Endodermal cell (in vitro differentiated cells): ENCODE results near the gene DNAJB13. TPM values are rescaled to one million over a fixed set of nuclear protein-coding genes. Genes with fewer than 3 reads are reported as not detected.
A peak's percentile ranks its signal among the peaks of the same experiment; 100 is the strongest.

ENCODE experiments used
- DNase-seq: peaks from one replicate; pipeline ENCODE4 v3.0.0-alpha.2; 2017
- H3K27ac ChIP-seq: 2 replicates; pipeline ENCODE4 v1.5.1; 2013; ENCODE audit warnings: mild to moderate bottlenecking, low read depth, low read length, moderate library complexity
- H3K27me3 ChIP-seq: 2 replicates; pipeline ENCODE4 v1.6.1; 2013; ENCODE audit warnings: mild to moderate bottlenecking, low read length, moderate library complexity; ENCODE audit not compliant: insufficient read depth, control insufficient read depth, poor library complexity, severe bottlenecking
- H3K36me3 ChIP-seq: 2 replicates; pipeline ENCODE4 v1.7.0; 2013; ENCODE audit warnings: mild to moderate bottlenecking, low read length, moderate library complexity; ENCODE audit not compliant: control insufficient read depth, insufficient read depth
- H3K4me1 ChIP-seq: one replicate; pipeline ENCODE4 v1.7.0; 2013; ENCODE audit warnings: low read length; ENCODE audit not compliant: control insufficient read depth, insufficient read depth
- H3K4me3 ChIP-seq: 2 replicates; pipeline ENCODE4 v1.5.1; 2013; ENCODE audit warnings: mild to moderate bottlenecking, low read length, moderate library complexity
- H3K9ac ChIP-seq: 2 replicates; pipeline ENCODE4 v1.6.1; 2013; ENCODE audit warnings: mild to moderate bottlenecking, low read length, moderate library complexity; ENCODE audit not compliant: poor library complexity, severe bottlenecking; ENCODE audit errors: extremely low read depth
- H3K9me3 ChIP-seq: 2 replicates; pipeline ENCODE4 v1.6.1; 2013; ENCODE audit warnings: mild to moderate bottlenecking, low read length, moderate library complexity; ENCODE audit not compliant: control insufficient read depth
- H3K27ac Mint-ChIP-seq: 2 replicates; pipeline ENCODE4 v1.8.0; 2020; ENCODE audit warnings: mixed read lengths
- H3K27me3 Mint-ChIP-seq: 2 replicates; pipeline ENCODE4 v1.8.0; 2021; ENCODE audit warnings: mild to moderate bottlenecking, mixed read lengths; ENCODE audit not compliant: insufficient read depth
- H3K36me3 Mint-ChIP-seq: 2 replicates; pipeline ENCODE4 v1.8.0; 2020; ENCODE audit warnings: low read depth, mixed read lengths
- H3K4me1 Mint-ChIP-seq: 2 replicates; pipeline ENCODE4 v1.8.0; 2020; ENCODE audit warnings: mixed read lengths
- H3K4me3 Mint-ChIP-seq: 2 replicates; pipeline ENCODE4 v1.8.0; 2020; ENCODE audit warnings: mild to moderate bottlenecking, moderate library complexity, mixed read lengths
- H3K9me3 Mint-ChIP-seq: 2 replicates; pipeline ENCODE4 v1.8.0; 2020; ENCODE audit warnings: mild to moderate bottlenecking, mixed read lengths
- WGBS, 2 experiments: methylation state at CpG; one replicate each; pipeline versions ENCODE4 v1.1.5 to v1.1.7; 2013; ENCODE audit warnings: missing lambda C conversion rate in 2 of 2, mixed read lengths in 1 of 2; ENCODE audit not compliant: insufficient coverage in 1 of 2, insufficient read length in 1 of 2; 5-methylcytosine and 5-hydroxymethylcytosine counted together
- total RNA-seq, 2 donors: library from RNA; stranded (reverse); fragmentation: NEBNext Ultra II Directional in 1 of 2; extraction: Animal tissue kit (Norgen Biotek cat#: 25700) in 1 of 2; gene quantifications; 2 replicates in 1 of 2; 3 replicates in 1 of 2; pipeline ENCODE4 v1.2.1, GENCODE V29; 2021
- TF ChIP-seq, protein P1 (sequence below): fragments of 200-600 bp; sonication (generic); conservative IDR thresholded peaks from 2 replicates; pipeline ENCODE4 v1.5.0; 2021; ENCODE audit warnings: antibody characterized with exemption, mild to moderate bottlenecking

Gene DNAJB13
- total RNA-seq, 2 donors from 2014 or later: 0.44 to 1.2 TPM

DNA sequence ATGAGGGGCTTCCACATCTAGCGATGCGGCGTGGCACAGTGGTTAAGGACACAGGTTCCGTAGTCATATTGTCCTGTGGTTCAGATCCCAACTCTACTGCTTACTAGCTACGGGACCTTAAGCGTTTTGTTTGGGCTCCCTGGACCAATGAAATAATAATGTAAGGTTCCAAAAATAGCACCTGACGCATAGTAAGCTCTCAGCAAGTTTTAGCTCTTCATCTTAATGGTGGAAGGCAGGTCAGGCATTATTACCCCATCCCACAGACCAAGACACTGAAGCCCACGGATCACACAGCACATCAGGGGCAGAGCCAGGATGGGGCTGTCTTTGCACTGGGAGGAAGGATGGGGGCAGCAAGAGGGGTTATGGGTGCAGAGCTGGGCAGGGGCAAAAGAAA lies 13.0 kb downstream of the DNAJB13 start:
- peaks cover 10% of the 10 kb centered on the region for H3K4me1 Mint-ChIP-seq
- H3K27me3 Mint-ChIP-seq: peaks cover 11% of the 10 kb centered on the region
- DNase-seq: no peak
- H3K36me3 ChIP-seq: no peaks in the 10 kb centered on the region
- no peak overlapping the region for H3K4me3 ChIP-seq
- H3K36me3 Mint-ChIP-seq: no peaks in the 10 kb centered on the region
- TF ChIP-seq, protein P1, sequence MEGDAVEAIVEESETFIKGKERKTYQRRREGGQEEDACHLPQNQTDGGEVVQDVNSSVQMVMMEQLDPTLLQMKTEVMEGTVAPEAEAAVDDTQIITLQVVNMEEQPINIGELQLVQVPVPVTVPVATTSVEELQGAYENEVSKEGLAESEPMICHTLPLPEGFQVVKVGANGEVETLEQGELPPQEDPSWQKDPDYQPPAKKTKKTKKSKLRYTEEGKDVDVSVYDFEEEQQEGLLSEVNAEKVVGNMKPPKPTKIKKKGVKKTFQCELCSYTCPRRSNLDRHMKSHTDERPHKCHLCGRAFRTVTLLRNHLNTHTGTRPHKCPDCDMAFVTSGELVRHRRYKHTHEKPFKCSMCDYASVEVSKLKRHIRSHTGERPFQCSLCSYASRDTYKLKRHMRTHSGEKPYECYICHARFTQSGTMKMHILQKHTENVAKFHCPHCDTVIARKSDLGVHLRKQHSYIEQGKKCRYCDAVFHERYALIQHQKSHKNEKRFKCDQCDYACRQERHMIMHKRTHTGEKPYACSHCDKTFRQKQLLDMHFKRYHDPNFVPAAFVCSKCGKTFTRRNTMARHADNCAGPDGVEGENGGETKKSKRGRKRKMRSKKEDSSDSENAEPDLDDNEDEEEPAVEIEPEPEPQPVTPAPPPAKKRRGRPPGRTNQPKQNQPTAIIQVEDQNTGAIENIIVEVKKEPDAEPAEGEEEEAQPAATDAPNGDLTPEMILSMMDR: no peak
- H3K27ac Mint-ChIP-seq: no peak overlapping the region
- 85 to 97% methylated on average over 6 to 8 of the region's 8 CpGs for WGBS, 2 experiments
- no peak overlapping the region for H3K9ac ChIP-seq
- H3K27ac ChIP-seq: no peak overlapping the region
- no peaks in the 10 kb centered on the region for H3K9me3 Mint-ChIP-seq
- no peak overlapping the region for H3K4me3 Mint-ChIP-seq
- no peaks in the 10 kb centered on the region for H3K9me3 ChIP-seq
- no peaks in the 10 kb centered on the region for H3K4me1 ChIP-seq
- no peaks in the 10 kb centered on the region for H3K27me3 ChIP-seq

DNA sequence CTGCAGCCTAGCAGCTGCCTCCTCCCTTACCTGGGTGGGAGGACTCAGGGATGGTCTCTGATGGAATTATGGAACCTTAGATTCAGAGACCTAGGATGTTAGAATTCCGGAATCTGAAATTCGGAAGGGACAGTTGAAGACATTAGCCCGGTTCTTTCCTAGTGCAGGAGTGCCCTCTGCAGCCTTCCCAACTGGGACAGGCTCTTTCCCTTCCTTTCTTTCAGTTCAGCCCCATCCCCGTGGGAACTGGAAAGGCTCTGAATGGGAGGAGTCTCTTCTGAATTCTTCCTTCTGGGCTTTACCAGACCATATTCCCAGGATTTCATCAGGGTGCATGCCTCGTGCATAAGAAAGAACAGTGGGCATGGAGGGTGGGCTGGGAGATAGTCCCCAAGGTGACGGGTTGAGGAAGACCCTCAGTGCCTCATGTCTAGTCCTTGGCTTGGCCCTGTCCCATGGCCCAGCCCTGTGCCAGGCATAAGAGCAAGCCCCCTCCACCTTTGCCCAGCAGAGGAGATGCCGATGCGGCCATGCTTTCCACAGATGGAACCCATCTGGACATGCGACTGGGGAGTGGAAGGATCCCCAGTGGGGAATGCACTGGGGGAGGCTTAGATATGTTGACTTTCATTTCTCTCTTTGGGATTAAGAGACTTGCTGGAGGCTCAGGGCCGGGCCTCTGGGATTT lies 14.4 kb downstream of the DNAJB13 start:
- H3K4me3 ChIP-seq: no peak overlapping the region
- Mint-ChIP-seq H3K27me3 (peaks cover 11% of the 10 kb centered on the region), H3K4me1 (peaks cover 6% of the 10 kb centered on the region), H3K36me3 (no peaks in the 10 kb centered on the region), H3K4me3 (no peak overlapping the region), H3K9me3 (no peaks in the 10 kb centered on the region), H3K27ac (no peak overlapping the region)
- no peaks in the 10 kb centered on the region for H3K9me3 ChIP-seq
- no peak for DNase-seq
- H3K36me3 ChIP-seq: no peaks in the 10 kb centered on the region
- H3K9ac ChIP-seq: no peak overlapping the region
- TF ChIP-seq, protein P1: no peak
- no peak overlapping the region for H3K27ac ChIP-seq
- 78 to 85% methylated on average over 6 to 10 of the region's 10 CpGs for WGBS, 2 experiments
- no peaks in the 10 kb centered on the region for H3K27me3 ChIP-seq
- H3K4me1 ChIP-seq: no peaks in the 10 kb centered on the region

DNA sequence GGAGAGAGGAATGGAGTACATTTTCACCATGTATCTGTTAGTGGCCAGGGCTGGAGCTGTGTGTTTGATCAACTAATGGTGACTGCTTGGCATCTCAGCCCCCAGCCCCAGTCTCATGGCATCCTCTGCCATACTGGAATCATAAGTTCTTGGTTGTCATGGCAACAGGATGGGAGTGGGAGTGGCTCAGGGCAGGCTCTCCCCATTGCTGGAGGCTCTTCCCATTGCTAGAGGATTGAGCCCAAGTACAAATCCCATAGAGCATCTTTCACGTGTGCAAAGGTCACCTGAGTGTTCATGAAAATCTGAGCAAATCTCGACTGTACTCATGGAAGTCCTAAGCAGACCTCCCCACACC lies 14.9 kb downstream of the DNAJB13 start:
- Histone ChIP-seq H3K9me3 (no peaks in the 10 kb centered on the region), H3K27me3 (no peaks in the 10 kb centered on the region), H3K4me1 (no peaks in the 10 kb centered on the region), H3K36me3 (no peaks in the 10 kb centered on the region), H3K27ac (no peak overlapping the region), H3K9ac (no peak overlapping the region), H3K4me3 (no peak overlapping the region)
- no peak overlapping the region for H3K27ac Mint-ChIP-seq
- TF ChIP-seq, protein P1: no peak
- peaks cover 11% of the 10 kb centered on the region for H3K27me3 Mint-ChIP-seq
- H3K36me3 Mint-ChIP-seq: no peaks in the 10 kb centered on the region
- H3K4me3 Mint-ChIP-seq: no peak overlapping the region
- no peaks in the 10 kb centered on the region for H3K9me3 Mint-ChIP-seq
- WGBS, 2 experiments: 67 to 84% methylated on average over 1 to 2 of the region's 2 CpGs
- peaks cover 6% of the 10 kb centered on the region for H3K4me1 Mint-ChIP-seq
- peak; percentile 39 for DNase-seq
